Measurements from ENCODE around the gene TAC3.
A peak's percentile ranks its signal among the peaks of the same experiment; 100 is the strongest.

Gene TAC3

DNA sequence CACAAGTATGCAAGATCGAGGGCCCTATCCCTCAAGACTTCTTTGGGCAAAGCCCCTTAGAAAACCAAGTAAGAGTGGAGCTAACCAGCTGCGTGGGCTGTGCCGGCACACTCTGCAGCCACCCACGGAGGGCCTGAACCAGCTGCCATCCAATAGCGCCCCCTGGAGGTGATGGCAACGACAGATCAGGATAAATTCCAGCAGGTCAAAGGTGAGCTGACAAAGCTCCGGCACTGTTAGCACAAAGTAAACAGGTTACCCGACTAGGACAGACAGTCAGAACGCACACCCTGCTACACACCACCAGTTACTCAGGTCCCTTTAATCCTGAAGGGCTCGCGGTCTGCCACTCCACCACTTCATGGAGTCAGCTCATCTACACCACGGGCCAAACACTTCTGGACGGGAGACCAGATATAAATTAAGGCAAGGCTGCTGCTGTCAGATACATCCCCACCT, 14.9 kb downstream of the TAC3 start:
- TF ChIP-seq CTCF (conservative IDR thresholded peaks at IDR 0.05; ENCODE audit: low read depth, low read length): peak; percentile 84
- no peak for DNase-seq (ENCODE audit: low read depth)
- no peak overlapping the region for H3K4me3 ChIP-seq (ENCODE audit: low read length)

GRCh38 chr12:57000393-57000792, 15.9 kb downstream of the TAC3 start:
- TF ChIP-seq CTCF (conservative IDR thresholded peaks at IDR 0.05; ENCODE audit: low read depth, low read length): no peak
- H3K4me3 ChIP-seq (ENCODE audit: low read length): no peak overlapping the region
- DNase-seq (ENCODE audit: low read depth): no peak

GRCh38 chr12:56999456-56999855, 16.9 kb downstream of the TAC3 start:
- no peak for DNase-seq (ENCODE audit: low read depth)

GRCh38 chr12:56998981-56999380, 17.3 kb downstream of the TAC3 start:
- DNase-seq (ENCODE audit: low read depth): no peak
- no peak overlapping the region for H3K4me3 ChIP-seq (ENCODE audit: low read length)
- no peak for TF ChIP-seq CTCF (conservative IDR thresholded peaks at IDR 0.05; ENCODE audit: low read depth, low read length)

More at GRCh38 chr12:56999456-56999855, 16.9 kb downstream of the TAC3 start:
- no peak for TF ChIP-seq CTCF (conservative IDR thresholded peaks at IDR 0.05; ENCODE audit: low read depth, low read length)
- no peak overlapping the region for H3K4me3 ChIP-seq (ENCODE audit: low read length)

- no peak for TF ChIP-seq CTCF (conservative IDR thresholded peaks at IDR 0.05; ENCODE audit: low read depth, low read length)
These were observed 18.0 kb downstream of the TAC3 start for GRCh38 chr12:56998316-56998715.

DNA sequence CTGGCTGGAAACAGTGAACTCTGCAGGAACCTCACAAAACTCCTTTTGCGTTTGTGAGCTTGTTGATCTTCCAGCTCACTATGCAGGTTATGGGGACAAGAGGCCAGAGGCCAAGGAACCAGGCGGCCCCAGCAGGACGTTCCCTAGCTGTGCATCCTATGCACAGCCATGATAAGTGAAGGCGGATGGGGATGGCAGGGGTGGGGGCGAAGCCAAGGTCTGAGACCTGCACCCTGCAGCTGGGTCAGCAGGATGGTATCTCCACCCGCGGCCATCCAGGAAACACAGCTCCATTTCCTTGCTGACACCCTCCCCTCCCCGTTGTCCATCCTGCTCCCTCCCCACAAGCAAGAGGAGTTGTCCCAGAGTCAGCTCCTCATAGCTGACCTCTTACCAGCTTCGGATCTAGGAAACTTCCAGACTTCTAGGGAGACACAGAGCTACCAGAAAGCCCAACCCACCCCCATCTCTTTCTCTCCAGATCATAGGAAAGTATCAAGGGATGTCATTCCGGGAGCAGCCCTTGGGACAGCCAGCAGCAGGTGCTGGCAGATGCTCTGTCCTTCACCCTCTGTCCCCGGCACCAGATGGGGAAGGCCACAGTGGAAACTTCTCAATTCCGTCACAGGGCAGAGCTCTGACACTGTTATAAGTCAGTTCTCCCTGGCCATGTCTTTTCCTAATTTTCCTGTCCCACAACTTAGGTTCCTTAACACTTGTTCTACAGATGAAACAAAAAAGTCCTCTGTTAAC, 19.4 kb downstream of the TAC3 start:
- H3K4me3 ChIP-seq (ENCODE audit: low read length): no peak overlapping the region
- DNase-seq (ENCODE audit: low read depth): no peak
- no peak for TF ChIP-seq CTCF (conservative IDR thresholded peaks at IDR 0.05; ENCODE audit: low read depth, low read length)

More at GRCh38 chr12:56998316-56998715, 18.0 kb downstream of the TAC3 start:
- no peak overlapping the region for H3K4me3 ChIP-seq (ENCODE audit: low read length)
- DNase-seq (ENCODE audit: low read depth): no peak

GRCh38 chr12:56995930-56996496, 20.3 kb downstream of the TAC3 start:
- no peak for TF ChIP-seq CTCF (conservative IDR thresholded peaks at IDR 0.05; ENCODE audit: low read depth, low read length)
- no peak overlapping the region for H3K4me3 ChIP-seq (ENCODE audit: low read length)
- DNase-seq (ENCODE audit: low read depth): no peak
